Central memory CD8-positive, alpha-beta T cell (primary cell): Measurements from ENCODE around the gene IL18.
"Not testable (repeated sequence)": the region's sequence is repeated elsewhere in the genome, so short reads cannot be mapped to it uniquely, and the experiment has no call there.

Experiments
- ATAC-seq: fragments of 150-1000 bp; cut with Tn5 transposase; replicated peaks from 2 replicates; pipeline ENCODE4 v1.10.0; 2022; ENCODE audit warnings: mild to moderate bottlenecking, moderate FRiP score, moderate number of reproducible peaks; ENCODE audit not compliant: poor library complexity, severe bottlenecking; ENCODE audit errors: extremely low read depth
- DNase-seq, 2 donors: peaks; one replicate each; pipeline ENCODE4 v3.0.0; 2021; ENCODE audit warnings: low spot score in 2 of 2
- H3K27ac Mint-ChIP-seq: one replicate; pipeline ENCODE4 v1.8.0; 2022; ENCODE audit warnings: low read depth, mild to moderate bottlenecking, moderate library complexity, mixed read lengths
- H3K27me3 Mint-ChIP-seq: one replicate; pipeline ENCODE4 v1.8.0; 2022; ENCODE audit warnings: mixed read lengths
- H3K36me3 Mint-ChIP-seq: one replicate; pipeline ENCODE4 v1.8.0; 2022; ENCODE audit warnings: mild to moderate bottlenecking, moderate library complexity, mixed read lengths; ENCODE audit not compliant: insufficient read depth
- H3K4me1 Mint-ChIP-seq: one replicate; pipeline ENCODE4 v1.8.0; 2022; ENCODE audit warnings: mixed read lengths
- H3K4me3 Mint-ChIP-seq: one replicate; pipeline ENCODE4 v1.8.0; 2022; ENCODE audit warnings: mild to moderate bottlenecking, moderate library complexity, mixed read lengths
- H3K9me3 Mint-ChIP-seq: one replicate; pipeline ENCODE4 v1.8.0; 2022; ENCODE audit warnings: mixed read lengths

Gene IL18

GRCh38 chr11:112162761-112163546 lies 940 bp downstream of the IL18 start:
- DNase-seq: no peak
- Mint-ChIP-seq H3K27ac (no peak overlapping the region), H3K4me3 (no peak overlapping the region), H3K9me3 (no peaks in the 10 kb centered on the region), H3K27me3 (peaks cover 6% of the 10 kb centered on the region), H3K4me1 (no peaks in the 10 kb centered on the region), H3K36me3 (peaks cover 2% of the 10 kb centered on the region)
- no peak for ATAC-seq

DNA sequence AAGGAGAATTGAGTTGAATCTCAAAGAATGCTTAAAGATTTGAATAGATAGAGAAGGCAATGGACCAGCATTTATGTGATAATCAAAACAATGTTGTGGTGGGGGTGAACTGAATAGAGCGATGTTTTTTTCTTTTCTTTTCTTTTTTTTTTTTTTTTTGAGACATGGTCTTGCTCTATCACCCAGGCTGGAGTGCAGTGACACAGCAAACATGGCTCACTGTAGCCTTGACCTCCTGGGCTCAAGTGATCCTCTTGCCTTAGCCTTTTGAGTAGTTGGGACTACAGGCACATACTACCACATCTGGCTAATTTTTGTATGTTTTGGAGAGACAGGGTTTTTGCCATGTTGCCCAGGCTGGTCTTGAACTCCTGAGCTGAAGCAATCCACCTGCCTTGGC lies 1.7 kb downstream of the IL18 start:
- H3K9me3 Mint-ChIP-seq, H3K27ac Mint-ChIP-seq, DNase-seq, ATAC-seq, H3K27me3 Mint-ChIP-seq, H3K4me3 Mint-ChIP-seq, H3K36me3 Mint-ChIP-seq, H3K4me1 Mint-ChIP-seq: not testable (repeated sequence)

- Mint-ChIP-seq H3K27me3 (no peaks in the 10 kb centered on the region), H3K9me3 (no peaks in the 10 kb centered on the region), H3K4me3 (no peak overlapping the region), H3K27ac (no peak overlapping the region), H3K36me3 (peaks cover 2% of the 10 kb centered on the region), H3K4me1 (no peaks in the 10 kb centered on the region)
- no peak for DNase-seq
- no peak for ATAC-seq
Observed at GRCh38 chr11:112161012-112161411, 2.9 kb downstream of the IL18 start.

- Mint-ChIP-seq H3K36me3 (peaks cover 2% of the 10 kb centered on the region), H3K4me1 (no peaks in the 10 kb centered on the region), H3K9me3 (no peaks in the 10 kb centered on the region), H3K27ac (no peak overlapping the region), H3K4me3 (no peak overlapping the region), H3K27me3 (no peaks in the 10 kb centered on the region)
- no peak for DNase-seq
- no peak for ATAC-seq
Observed at GRCh38 chr11:112160091-112160848, 3.6 kb downstream of the IL18 start.

DNA sequence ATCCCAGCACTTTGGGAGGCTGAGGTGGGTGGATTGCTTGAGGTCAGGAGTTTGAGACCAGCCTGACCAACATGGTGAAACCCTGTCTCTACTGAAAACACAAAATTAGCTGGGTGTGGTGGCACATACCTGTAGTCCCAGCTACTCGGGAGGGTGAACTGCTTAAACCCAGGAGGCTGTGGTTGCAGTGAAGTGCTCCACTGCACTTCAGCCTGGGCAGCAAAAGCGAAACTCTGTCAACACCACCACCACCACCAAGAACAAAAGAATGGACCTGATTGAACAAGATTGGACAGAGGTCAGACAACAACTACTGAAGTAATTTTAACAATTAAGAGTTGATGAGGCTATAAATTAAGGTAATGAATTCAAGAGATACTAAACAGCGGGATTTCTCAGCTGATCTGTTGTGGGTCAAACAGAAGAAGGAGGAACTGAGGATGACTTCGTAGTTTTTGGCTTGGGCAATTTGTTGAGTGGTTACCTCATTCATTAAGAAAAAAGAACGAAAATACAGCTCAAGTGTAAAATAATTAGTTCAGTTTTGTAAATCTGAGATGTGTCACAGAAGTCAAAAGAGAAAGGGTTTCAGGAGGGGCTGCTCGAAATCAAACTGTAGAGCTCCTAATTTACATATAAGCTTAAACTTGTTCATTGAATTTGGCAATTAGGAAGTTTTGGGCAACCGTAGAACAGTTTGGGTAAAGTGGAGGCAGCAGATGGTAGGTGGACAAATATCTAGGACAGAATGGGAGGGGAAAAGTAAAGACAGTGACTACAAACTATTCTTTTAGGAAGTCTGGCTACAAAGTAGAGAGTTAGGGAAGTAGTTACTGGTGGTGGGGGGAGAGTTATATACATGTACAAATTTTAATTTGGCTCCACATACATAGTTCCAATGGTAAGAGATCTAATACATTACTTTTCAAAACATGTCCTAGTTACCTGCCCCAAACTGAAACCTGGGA lies 4.5 kb downstream of the IL18 start:
- no peak for ATAC-seq
- no peaks in the 10 kb centered on the region for H3K4me1 Mint-ChIP-seq
- no peak overlapping the region for H3K4me3 Mint-ChIP-seq
- no peaks in the 10 kb centered on the region for H3K27me3 Mint-ChIP-seq
- H3K9me3 Mint-ChIP-seq: no peaks in the 10 kb centered on the region
- DNase-seq: no peak
- H3K27ac Mint-ChIP-seq: no peak overlapping the region
- peaks cover 2% of the 10 kb centered on the region for H3K36me3 Mint-ChIP-seq

DNA sequence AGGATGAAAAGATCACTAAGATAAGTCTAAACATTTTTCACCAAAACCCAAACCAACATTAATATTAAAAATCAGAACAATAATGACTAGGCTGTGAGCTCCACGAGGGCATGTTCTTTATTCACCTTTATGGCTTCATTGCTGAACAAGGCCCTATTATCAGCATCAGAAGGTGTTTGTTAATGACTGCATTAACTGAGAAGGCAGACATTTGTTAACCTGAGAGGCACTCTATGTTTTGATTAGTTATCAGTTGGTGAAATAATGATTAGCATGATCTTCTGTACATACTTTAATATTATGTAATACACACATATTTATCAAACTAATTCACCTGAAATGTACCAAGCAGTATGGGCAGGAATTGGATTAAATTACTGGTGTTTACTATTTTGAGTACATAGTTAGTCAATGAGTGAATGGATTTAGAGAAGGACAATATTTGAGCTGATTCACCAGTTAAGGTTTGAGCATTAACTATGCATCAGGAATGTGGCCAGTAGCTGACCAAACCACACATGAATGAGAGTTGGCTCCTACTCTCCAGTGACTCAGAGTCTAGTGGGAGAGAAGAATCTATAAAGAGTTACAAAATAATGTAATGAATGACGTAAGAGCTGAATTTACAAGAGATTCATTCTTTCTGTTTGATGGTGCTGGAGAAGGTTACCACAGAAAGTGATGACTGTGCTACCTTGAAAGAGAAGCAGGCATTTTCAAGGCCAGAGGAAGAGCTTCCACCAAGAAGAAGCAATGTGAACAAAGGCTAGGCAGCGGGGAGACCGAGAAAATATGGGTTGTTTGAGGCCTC lies 6.7 kb downstream of the IL18 start:
- no peak for DNase-seq
- Mint-ChIP-seq H3K27ac (no peak overlapping the region), H3K9me3 (no peaks in the 10 kb centered on the region), H3K4me3 (no peak overlapping the region), H3K27me3 (no peaks in the 10 kb centered on the region), H3K4me1 (no peaks in the 10 kb centered on the region), H3K36me3 (peaks cover 2% of the 10 kb centered on the region)
- no peak for ATAC-seq

DNA sequence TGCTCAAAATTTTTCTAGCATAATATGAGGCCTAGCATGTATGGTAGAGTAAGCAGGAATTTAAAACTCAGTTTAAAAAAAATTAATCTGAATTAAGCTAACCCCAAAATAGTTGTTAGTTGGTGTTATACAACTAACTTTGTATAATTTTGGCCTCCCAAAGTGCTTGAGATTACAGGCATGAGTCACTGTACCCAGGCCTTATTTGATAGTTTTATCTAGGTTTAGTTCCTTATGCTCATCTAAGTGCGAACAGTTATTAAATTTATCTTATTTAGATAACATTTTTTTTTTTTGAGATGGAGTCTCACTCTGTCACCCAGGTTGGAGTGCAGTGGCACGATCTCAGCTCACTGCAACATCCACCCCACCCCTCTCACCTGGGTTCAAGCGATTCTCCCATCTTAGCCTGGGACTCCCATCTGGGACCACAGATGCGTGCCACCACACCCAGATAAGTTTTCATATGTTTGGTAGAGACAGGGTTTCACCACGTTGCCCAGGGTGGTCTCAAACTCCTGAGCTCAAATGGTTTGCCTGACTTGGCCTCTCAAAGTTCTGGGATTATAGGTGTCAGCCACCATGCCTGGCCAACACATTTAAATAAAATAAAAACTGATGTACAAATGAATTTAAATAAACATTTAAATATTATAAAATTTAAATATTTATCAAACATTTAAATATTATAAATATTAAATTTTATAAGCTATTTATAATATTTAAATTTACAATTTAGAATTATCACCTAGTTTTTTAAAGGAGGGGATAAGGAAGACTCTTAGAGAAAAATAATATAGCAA lies 7.5 kb downstream of the IL18 start:
- no peak overlapping the region for H3K4me3 Mint-ChIP-seq
- H3K27me3 Mint-ChIP-seq: no peaks in the 10 kb centered on the region
- H3K27ac Mint-ChIP-seq: no peak overlapping the region
- H3K36me3 Mint-ChIP-seq: peaks cover 2% of the 10 kb centered on the region
- H3K4me1 Mint-ChIP-seq: no peaks in the 10 kb centered on the region
- no peak for DNase-seq
- H3K9me3 Mint-ChIP-seq: no peaks in the 10 kb centered on the region
- ATAC-seq: no peak

- no peaks in the 10 kb centered on the region for H3K4me1 Mint-ChIP-seq
- H3K4me3 Mint-ChIP-seq: no peak overlapping the region
- H3K9me3 Mint-ChIP-seq: no peaks in the 10 kb centered on the region
- H3K36me3 Mint-ChIP-seq: no peaks in the 10 kb centered on the region
- DNase-seq (no peak), ATAC-seq (no peak)
- no peaks in the 10 kb centered on the region for H3K27me3 Mint-ChIP-seq
- H3K27ac Mint-ChIP-seq: no peak overlapping the region
Observed at GRCh38 chr11:112150517-112150916, 13.4 kb downstream of the IL18 start.

GRCh38 chr11:112143597-112143996 lies 20.3 kb downstream of the IL18 start:
- H3K9me3 Mint-ChIP-seq: no peaks in the 10 kb centered on the region
- DNase-seq (no peak), ATAC-seq (no peak)
- H3K27me3 Mint-ChIP-seq: no peaks in the 10 kb centered on the region
- H3K4me3 Mint-ChIP-seq: no peak overlapping the region
- H3K36me3 Mint-ChIP-seq: no peaks in the 10 kb centered on the region
- no peak overlapping the region for H3K27ac Mint-ChIP-seq
- H3K4me1 Mint-ChIP-seq: no peaks in the 10 kb centered on the region

DNA sequence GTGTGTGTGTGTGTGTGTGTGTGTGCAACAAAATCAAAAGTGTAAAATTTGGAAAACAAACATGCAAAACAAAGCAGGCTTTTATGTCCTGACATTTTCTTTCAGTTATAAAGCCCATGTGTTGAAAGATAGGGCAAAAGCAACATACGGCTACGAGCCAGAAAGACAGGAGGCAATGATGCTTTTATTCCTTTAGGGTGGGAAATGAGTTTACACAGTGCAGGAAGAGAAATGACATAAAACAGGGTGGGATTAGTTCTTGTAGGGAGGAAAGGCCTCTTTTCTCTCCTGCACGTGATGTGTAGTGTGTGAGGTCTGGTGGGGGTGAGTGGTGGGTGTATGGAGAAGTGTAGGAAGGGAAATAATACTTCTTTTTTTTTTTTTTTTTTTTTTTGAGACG lies 29.4 kb downstream of the IL18 start:
- ATAC-seq (no peak), DNase-seq (no peak)
- H3K4me3 Mint-ChIP-seq: no peak overlapping the region
- no peaks in the 10 kb centered on the region for H3K27me3 Mint-ChIP-seq
- peaks cover 5% of the 10 kb centered on the region for H3K4me1 Mint-ChIP-seq
- H3K36me3 Mint-ChIP-seq: peaks cover 2% of the 10 kb centered on the region
- H3K27ac Mint-ChIP-seq: no peak overlapping the region
- H3K9me3 Mint-ChIP-seq: no peaks in the 10 kb centered on the region

DNA sequence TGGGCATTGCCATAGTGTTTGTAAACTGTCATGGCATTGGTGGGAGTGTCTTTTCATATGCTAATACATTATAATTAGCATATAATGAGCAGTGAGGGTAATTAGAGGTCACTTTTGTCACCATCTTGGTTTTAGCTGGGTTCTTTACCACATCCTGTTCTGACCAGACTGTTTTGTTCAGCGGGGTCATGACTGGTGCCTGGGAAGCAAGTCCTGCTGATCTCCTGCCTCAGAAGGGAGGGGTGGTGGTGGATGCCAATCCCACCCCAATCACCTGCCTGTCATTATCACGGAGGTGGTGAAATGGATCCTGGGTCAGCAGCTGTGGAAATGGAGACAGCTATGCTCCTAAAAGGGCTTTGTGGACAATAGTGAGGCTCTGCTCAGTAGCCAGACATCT lies 31.2 kb downstream of the IL18 start:
- no peak overlapping the region for H3K27ac Mint-ChIP-seq
- no peak for ATAC-seq
- H3K36me3 Mint-ChIP-seq: peaks cover 2% of the 10 kb centered on the region
- H3K4me1 Mint-ChIP-seq: peaks cover 5% of the 10 kb centered on the region
- H3K4me3 Mint-ChIP-seq: no peak overlapping the region
- DNase-seq: no peak
- no peaks in the 10 kb centered on the region for H3K27me3 Mint-ChIP-seq
- H3K9me3 Mint-ChIP-seq: no peaks in the 10 kb centered on the region
